HK-2 (cell line): ENCODE data around the gene C13orf46.
"Not testable (repeated sequence)": the region's sequence is repeated elsewhere in the genome, so short reads cannot be mapped to it uniquely, and the experiment has no call there.

Experiments
- DNase-seq: peaks from one replicate; pipeline ENCODE4 v3.0.0-alpha.2; 2018; ENCODE audit not compliant: unreplicated experiment

Gene C13orf46

DNA sequence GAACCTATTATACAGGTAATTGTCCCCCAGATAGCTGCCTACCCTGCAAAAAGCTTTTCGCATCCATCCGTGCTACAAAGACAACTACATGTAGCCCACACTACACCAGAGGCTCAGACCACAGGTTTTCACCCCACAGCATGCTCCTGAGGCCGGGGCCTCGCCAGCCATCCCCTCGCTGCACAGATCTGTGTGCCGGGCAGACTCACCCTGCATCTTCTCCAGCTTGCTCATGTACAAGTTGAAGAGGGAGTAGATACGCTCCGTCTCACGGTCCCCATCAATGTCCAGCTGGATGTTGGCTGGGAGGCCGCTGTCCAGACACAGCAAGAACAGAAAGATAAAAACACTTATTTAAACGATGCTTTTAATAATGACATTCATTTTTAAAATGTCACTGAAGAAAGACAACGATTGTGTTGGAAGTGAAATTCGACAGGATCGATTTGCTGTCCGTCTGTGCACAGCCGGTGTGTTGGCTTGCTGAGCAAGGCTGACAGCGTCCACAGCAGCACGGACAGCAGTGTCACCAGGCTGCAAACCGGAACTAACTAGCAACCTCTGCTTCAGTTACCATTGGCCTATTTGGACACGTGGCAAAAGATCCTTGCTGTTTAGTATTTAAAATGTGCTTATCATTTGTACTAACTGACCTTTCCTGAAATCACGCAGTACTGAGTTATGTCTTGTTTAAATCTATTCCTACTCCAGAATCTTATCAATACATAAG is 18.6 kb upstream of the C13orf46 start:
- DNase-seq = no peak

DNA sequence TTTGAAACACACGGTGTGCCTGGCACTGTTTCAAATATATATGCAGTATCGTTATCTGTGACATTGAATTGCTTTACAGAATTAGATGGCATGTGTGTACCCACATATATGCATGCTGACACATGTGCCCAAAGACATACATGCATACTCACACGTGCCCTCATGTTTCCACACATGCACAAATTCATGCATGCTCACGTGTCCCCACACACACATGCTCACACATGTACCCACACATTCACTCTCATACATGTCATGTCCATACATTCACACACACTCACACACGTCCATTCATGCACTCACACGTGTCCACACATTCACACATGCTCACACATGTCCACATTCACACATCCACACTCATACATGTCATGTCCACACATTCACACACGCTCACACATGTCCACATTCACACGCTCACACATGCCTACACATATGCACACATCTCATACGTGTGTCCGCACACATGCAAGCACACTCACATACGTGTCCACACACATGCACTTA is 17.9 kb upstream of the C13orf46 start:
- no peak for DNase-seq

DNA sequence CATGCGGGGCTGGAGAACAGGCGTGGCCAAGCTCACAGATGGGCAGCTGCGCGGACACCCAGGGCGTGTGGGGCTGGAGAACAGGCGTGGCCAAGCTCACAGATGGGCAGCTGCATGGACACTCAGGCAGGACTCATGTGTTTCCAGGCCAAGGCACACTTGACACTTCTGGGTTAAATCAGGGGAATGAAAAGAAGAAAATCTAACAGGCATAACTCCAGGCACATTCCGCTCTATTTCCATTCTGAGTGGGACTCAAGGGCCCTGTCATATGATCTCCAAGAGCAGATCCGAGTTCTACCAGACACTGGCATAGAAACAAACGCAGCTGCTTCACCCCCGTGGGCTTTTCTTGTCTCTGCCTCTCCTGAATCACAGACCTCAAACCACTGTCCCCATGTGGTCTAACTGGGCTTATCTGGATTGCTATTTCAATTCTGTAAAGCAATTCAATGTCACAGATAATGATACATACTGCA is 17.4 kb upstream of the C13orf46 start:
- DNase-seq = no peak

DNA sequence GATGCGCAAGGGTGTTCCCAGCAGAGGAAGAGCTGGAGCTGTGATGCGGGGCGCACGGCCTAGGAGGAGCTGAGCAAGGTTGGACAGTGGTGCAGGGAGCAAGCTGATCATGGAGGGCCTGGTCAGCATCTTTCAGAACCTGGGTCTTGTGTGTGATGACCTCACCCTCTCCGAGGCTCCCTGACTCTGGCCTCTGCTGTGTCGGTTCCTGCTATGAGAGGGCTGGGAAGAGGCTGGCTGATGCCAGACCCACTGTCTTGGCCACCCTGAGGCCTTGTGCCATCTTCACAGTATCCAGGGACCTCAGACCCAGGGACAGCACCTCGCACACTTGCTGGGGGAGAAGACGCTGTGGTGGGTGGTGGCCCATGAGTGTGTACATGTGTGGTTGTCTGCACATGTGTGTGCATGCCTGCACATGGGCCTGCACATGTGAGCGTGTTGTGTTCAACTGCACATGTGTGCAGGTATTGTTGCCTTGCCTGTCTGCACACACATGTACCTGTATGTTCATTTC is 16.5 kb upstream of the C13orf46 start:
- DNase-seq = no peak

DNA sequence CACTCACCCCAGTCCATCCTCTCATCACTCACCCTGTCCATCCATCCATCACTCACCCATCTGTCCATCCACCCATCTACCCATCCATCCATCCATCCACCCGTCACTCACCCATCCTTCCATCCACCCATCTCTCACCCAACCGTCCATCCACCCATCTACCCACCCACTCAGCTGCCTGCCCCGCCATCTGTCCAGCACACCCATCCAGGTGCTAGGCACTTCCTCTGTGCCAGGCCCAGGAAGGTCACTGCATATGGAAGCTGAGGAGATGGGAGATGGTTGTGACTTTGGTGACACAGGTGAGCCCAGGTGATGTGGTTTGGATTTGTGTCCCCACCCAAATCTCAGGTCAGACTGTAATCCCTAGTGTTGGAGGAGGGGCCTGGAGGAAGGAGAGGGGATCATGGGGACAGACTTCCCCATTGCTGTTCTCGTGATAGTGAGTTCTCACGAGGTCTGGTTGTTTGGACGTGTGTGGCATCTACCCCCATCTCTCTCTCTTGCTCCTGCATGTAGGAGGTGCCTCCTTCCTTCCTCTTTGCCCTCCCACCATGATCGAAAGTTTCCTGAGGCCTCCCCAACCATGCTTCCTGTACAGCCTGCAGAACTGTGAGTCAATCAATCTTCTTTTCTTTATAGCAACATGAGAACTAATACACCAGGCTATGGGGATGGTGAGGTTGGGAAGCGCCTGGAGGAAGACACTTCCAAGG is 15.9 kb upstream of the C13orf46 start:
- no peak for DNase-seq

- not testable (repeated sequence) for DNase-seq
Measured at GRCh38 chr13:113988859-113989258, 15.0 kb upstream of the C13orf46 start.

GRCh38 chr13:113982296-113982661 is 8.4 kb upstream of the C13orf46 start:
- DNase-seq = no peak

DNA sequence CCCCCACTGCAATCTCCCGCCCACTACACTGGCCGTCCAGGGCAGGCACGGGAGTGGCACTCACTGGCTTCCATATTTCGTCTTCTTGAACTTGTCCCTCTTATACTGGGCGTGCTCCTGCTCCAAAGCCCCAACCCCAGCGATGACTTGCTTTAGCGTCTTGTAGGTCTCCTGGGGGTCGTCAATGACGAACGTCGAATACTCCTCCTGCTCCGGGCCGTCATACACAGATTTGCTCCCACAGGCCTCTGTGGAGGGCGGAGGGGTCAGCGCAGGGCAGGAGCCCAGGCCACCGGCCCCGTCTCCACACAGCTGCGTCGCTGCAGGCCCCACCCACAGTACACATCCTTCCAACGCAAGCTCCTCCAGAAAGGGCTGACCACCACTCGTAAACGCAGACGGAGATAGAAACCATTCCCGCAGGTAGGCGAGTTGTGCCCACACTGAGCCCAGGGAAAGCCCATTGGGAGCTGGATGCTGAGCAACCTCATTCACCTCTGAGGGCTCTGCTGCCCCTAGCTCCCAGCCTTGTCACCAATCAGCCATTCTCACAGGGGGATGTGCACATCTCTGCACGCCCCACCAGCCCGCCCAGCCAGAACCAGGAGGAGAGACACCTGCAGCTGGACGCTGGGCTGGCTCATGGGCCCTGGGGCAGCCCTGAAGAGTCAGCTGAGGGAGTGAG is 7.9 kb upstream of the C13orf46 start:
- DNase-seq = no peak

DNA sequence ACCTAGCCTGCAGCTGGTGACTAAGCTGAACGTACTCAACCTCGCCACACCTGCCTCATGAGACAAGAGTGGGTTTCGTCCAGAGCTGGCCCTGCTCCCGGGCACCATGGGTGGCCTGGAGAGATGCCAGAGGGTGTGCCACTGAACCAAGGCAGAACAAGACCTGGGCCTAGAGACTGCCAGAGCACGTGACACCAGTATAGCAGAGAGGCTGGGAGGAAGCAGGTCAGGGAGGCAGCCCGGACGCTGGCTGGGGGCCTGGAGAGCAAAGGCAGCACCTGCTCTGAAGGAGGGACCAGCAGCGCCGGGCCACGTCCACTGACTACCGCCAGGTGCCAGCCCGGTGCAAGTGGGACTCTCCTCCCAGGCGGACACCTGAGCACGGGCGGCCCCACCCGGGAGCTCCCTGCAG is 7.3 kb upstream of the C13orf46 start:
- no peak for DNase-seq

DNA sequence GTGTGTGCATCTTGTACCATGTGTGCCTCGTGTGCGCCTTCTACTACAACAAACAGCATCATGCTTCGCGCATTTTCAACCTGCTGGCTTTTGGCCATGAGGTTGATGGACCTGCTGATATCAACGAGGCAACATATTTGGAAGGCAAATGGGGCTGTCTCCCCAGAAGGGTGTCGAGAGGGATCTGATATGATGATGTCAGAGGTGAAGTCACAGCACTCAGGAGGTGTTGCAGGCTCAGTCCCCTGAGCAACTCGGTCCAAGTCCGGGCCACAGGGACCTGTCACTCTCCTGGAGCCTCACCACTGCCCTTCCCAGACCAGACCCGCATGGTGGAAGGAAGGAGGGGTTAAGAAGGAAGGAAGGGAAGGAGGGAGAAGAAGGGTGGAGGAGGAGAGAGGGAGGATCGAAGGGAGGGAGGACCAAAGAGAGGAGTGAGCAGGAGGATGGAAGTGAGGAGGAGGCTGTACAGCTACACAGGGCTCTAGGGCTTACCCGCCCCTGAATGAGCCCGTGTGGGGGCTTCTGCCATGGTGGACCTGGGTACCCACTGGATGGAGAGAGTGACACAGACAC is 6.7 kb upstream of the C13orf46 start:
- no peak for DNase-seq

GRCh38 chr13:113979791-113980471 is 6.1 kb upstream of the C13orf46 start:
- DNase-seq = no peak

DNA sequence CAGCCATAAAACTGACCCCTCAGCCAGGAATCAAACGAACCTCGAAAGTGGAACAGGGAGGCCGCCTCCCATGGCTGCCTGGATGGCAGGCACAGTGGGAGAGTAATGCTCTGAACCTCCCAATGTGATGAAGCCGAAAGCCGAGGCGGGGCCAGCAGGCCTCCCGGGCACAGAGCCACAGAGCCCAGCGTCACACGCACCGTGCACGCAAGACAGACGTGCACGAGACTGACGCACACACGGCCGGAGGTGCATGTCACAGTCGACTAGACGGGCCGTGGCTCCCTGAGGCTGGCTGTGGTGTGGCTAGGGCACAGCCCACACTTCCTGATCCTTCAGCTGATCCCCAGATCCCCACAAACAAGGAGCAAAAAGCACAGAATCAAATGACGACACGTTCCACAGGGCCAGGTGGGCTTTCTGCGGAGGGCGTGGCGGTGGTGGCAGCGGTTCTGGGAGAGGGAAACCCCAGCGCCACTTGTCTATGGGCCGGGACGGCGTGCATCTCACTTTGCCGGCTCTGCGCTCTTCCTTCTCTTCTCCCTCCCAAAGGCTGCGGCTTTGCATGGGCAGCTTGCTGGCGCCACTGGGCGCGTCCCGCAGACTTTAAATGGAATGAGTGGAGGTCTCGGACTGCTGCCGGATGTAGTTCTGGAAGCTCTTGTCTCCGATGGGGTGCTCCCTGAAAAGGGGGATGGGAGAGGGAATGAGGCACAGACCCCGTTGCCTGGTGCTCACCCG is 5.0 kb upstream of the C13orf46 start:
- DNase-seq = no peak

DNA sequence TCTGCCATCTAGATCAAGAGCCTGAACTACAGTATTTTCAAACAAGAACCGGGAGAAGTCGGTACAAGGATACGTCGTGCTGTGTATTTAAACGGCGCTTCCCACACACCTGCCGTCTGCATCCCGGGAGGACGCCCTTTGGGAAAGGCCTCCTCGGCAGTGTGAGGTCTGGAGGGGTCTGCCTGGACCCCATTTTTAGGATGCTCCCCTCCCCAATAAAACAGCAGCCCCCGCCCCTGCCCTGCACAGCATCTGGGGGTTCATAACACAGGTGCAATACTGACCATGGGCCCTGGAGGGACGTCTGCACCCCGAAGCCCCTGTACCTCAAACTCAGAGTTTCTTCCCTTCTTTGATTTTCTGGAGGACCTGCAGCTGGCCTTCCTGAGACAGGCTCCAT is 4.1 kb upstream of the C13orf46 start:
- no peak for DNase-seq

- DNase-seq = peak; percentile 55
Measured at GRCh38 chr13:113976711-113977684, 3.1 kb upstream of the C13orf46 start.

DNA sequence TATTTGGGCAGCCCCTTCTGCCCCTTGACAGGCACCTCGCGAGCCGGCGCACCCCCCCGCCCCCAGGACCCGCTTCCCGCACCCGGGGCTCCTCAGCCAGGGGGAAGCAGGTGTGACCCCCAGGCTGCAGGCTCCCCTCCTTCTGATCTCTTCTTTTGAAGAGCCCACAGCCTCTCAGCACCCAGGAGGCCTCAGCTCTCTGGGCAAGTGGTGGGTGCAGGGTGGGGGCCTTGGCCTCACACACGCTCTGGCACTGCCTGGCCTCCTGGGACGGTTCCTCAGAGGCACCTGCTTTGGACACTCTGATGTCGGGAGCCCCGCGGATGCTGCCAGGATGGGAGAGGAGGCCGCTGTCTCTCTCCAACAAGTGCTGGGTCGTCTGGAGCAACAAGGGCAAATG is 1.5 kb upstream of the C13orf46 start:
- no peak for DNase-seq

DNA sequence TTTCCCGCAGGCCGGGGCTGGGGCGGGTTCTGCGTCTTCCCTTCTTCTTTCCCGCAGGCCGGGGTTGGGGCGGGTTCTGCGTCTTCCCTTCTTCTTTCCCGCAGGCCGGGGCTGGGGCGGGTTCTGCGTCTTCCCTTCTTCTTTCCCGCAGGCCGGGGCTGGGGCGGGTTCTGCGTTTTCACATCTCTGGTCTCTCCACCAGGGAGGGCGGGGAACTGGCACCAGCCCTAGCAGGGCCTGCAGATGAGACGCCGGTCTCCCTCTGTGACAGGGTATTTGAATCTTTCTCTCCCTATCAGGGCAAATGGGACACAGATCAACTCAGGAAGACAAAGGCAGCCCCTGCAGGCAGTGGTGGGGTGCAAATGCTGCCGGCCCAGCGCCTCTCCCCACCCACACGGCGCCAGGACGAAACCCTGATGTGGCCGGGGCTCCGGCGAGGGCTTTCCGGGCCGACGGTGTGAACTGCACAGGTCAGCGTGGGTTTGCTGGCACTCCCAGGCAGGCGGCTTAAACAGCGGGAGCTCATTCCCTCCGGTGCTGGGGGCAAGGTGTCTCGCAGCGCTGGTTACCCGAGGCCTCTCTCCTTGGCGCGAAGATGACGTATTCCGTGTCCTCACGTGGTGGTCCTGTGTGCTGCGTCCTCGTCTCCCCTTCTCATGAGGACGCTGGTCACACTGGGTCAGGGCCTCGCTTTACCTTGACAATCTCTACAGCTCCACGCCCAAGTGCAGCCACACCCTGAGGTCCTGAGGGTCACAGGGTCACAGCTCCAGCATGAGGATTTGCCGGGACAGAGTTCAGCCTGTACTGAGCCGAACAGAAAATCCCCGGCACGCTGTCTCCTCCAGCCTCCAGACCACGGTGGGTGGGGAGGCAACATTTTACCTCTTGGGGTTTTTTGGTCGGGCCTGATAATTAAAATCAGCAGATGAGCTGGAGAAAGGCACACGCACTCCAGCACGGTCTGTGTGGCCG is 717 bp upstream of the C13orf46 start:
- DNase-seq = no peak

- DNase-seq = no peak
Measured at GRCh38 chr13:113972451-113973217, 1.2 kb downstream of the C13orf46 start.
